NCI-H82 (cell line): Measurements from ENCODE around the gene SINHCAF.

Experiments used
- DNase-seq: peaks from one replicate; lab custom pipeline; 2025; lab: John Stamatoyannopoulos, UW

SINHCAF gene

GRCh38 chr12:31331242-31331641 lies 5.3 kb upstream of the SINHCAF start:
- no peak for DNase-seq

GRCh38 chr12:31326736-31327659 lies 1.0 kb upstream of the SINHCAF start:
- peak; percentile 43 for DNase-seq

GRCh38 chr12:31325524-31325875 lies 450 bp downstream of the SINHCAF start:
- peak; percentile 60 for DNase-seq

GRCh38 chr12:31324845-31325523 lies 966 bp downstream of the SINHCAF start:
- DNase-seq: peak; percentile 61

- peak; percentile 67 for DNase-seq
These were observed 1.7 kb downstream of the SINHCAF start for GRCh38 chr12:31324116-31324844.

GRCh38 chr12:31323391-31324115 lies 2.4 kb downstream of the SINHCAF start:
- peak; percentile 68 for DNase-seq

- DNase-seq: peak; percentile 54
These were observed 3.1 kb downstream of the SINHCAF start for GRCh38 chr12:31322801-31323207.

- peak; percentile 22 for DNase-seq
These were observed 4.1 kb downstream of the SINHCAF start for GRCh38 chr12:31321897-31322228.

- no peak for DNase-seq
These were observed 4.6 kb downstream of the SINHCAF start for GRCh38 chr12:31321186-31321896.

GRCh38 chr12:31318657-31319269 lies 7.2 kb downstream of the SINHCAF start:
- DNase-seq: no peak

- peak; percentile 32 for DNase-seq
These were observed 8.2 kb downstream of the SINHCAF start for GRCh38 chr12:31317471-31318395.

- no peak for DNase-seq
These were observed 9.1 kb downstream of the SINHCAF start for GRCh38 chr12:31316891-31317290.

- no peak for DNase-seq
These were observed 10.0 kb downstream of the SINHCAF start for GRCh38 chr12:31315784-31316465.

- no peak for DNase-seq
These were observed 10.8 kb downstream of the SINHCAF start for GRCh38 chr12:31315044-31315715.

GRCh38 chr12:31312431-31312830 lies 13.5 kb downstream of the SINHCAF start:
- DNase-seq: no peak

GRCh38 chr12:31311634-31312258 lies 14.2 kb downstream of the SINHCAF start:
- no peak for DNase-seq

- no peak for DNase-seq
These were observed 15.5 kb downstream of the SINHCAF start for GRCh38 chr12:31310488-31310887.

GRCh38 chr12:31309279-31309678 lies 16.7 kb downstream of the SINHCAF start:
- DNase-seq: peak; percentile 20
